COLO668 (cell line): ENCODE data around the gene ENO1.

Experiments
- DNase-seq: peaks from one replicate; lab custom pipeline; 2025; ENCODE audit not compliant: unreplicated experiment; lab: John Stamatoyannopoulos, UW

Gene ENO1

GRCh38 chr1:8871965-8872399 is 6.5 kb downstream of the ENO1 start:
- no peak for DNase-seq

- DNase-seq = peak; percentile 35
These were observed 6.9 kb downstream of the ENO1 start for GRCh38 chr1:8871539-8871935.

GRCh38 chr1:8870616-8871538 is 7.6 kb downstream of the ENO1 start:
- no peak for DNase-seq

- no peak for DNase-seq
These were observed 8.4 kb downstream of the ENO1 start for GRCh38 chr1:8870103-8870502.

- no peak for DNase-seq
These were observed 10.5 kb downstream of the ENO1 start for GRCh38 chr1:8867878-8868567.

- no peak for DNase-seq
These were observed 11.6 kb downstream of the ENO1 start for GRCh38 chr1:8866792-8867415.

- DNase-seq = no peak
These were observed 12.2 kb downstream of the ENO1 start for GRCh38 chr1:8866173-8866791.

GRCh38 chr1:8864713-8865344 is 13.7 kb downstream of the ENO1 start:
- DNase-seq = no peak

GRCh38 chr1:8863794-8864233 is 14.7 kb downstream of the ENO1 start:
- no peak for DNase-seq

GRCh38 chr1:8863138-8863537 is 15.3 kb downstream of the ENO1 start:
- DNase-seq = no peak

- peak; percentile 45 for DNase-seq
These were observed 16.0 kb downstream of the ENO1 start for GRCh38 chr1:8862528-8862927.

- DNase-seq = no peak
These were observed 17.6 kb downstream of the ENO1 start for GRCh38 chr1:8860738-8861516.

GRCh38 chr1:8858888-8859706 is 19.4 kb downstream of the ENO1 start:
- peak; percentile 41 for DNase-seq

GRCh38 chr1:8858112-8858668 is 20.3 kb downstream of the ENO1 start:
- DNase-seq = no peak

GRCh38 chr1:8856689-8857412 is 21.6 kb downstream of the ENO1 start:
- DNase-seq = no peak

- no peak for DNase-seq
These were observed 24.2 kb downstream of the ENO1 start for GRCh38 chr1:8854240-8854639.

GRCh38 chr1:8851060-8851459 is 27.4 kb downstream of the ENO1 start:
- DNase-seq = no peak
